ENCODE results near the gene NCAPG.

NCAPG gene

DNA sequence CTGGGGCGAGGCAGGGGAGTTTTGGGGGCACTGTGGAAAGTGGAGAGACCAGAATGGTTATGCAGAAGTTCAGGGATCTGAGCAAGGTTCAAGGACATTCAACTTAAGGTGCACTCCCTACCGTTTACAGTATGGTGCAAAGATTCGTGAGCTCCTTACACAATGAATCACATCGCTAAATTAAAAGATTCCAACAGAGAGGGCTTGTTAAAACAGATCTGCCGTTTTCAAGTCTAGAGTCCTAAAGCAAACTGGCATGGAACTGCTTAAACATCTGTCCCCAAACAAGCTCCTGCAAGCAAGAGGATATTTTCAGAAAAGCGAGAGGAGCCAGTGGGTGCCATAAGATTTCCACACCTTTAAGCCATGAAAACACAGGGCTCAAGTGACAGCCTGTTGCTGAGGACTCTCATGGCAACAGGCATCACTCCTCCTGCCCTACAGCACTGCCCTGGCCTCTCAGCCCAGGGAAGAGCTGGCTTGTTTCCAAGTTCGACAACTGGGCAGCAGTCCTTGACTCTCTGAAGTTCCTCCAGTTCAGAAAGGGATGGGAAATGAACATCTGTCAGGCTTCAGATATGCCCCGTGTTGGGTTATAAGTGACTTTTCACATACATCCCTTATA is 39.4 kb upstream of the NCAPG start:
- POLR2A ChIA-PET = no interaction called here
- TF ChIP-seq CTBP1 (IDR thresholded peaks at IDR 0.05; ENCODE audit: borderline replicate concordance) (no peak), SUZ12 (IDR thresholded peaks at IDR 0.05) (no peak), SP1 (IDR thresholded peaks at IDR 0.05) (no peak), NFRKB (IDR thresholded peaks at IDR 0.05) (no peak), FOXA1 (IDR thresholded peaks at IDR 0.05) (no peak), L3MBTL2 (conservative IDR thresholded peaks at IDR 0.05) (no peak), LEF1 (IDR thresholded peaks at IDR 0.05; ENCODE audit: borderline replicate concordance) (no peak), BHLHE40 (IDR thresholded peaks at IDR 0.05; ENCODE audit: borderline replicate concordance) (no peak), FOXM1 (IDR thresholded peaks at IDR 0.05; ENCODE audit: borderline replicate concordance) (no peak), ZNF384 (IDR thresholded peaks at IDR 0.05) (no peak), ELF4 (IDR thresholded peaks at IDR 0.05) (no peak), ARNT (IDR thresholded peaks at IDR 0.05) (no peak), TARDBP (IDR thresholded peaks at IDR 0.05) (no peak), FOXK2 (IDR thresholded peaks at IDR 0.05) (no peak), HDGF (IDR thresholded peaks at IDR 0.05; ENCODE audit: borderline replicate concordance) (no peak)
- TF ChIP-seq, protein P1, sequence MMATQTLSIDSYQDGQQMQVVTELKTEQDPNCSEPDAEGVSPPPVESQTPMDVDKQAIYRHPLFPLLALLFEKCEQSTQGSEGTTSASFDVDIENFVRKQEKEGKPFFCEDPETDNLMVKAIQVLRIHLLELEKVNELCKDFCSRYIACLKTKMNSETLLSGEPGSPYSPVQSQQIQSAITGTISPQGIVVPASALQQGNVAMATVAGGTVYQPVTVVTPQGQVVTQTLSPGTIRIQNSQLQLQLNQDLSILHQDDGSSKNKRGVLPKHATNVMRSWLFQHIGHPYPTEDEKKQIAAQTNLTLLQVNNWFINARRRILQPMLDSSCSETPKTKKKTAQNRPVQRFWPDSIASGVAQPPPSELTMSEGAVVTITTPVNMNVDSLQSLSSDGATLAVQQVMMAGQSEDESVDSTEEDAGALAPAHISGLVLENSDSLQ (IDR thresholded peaks at IDR 0.05) = no peak
- DNase-seq (ENCODE audit: extremely low spot score) = no peak
- CTCF ChIA-PET = interaction anchor here (0.5 kb wide), 1 partner anchor 15 kb away, joined by 4 read pairs; no protein-coding TSS in a partner anchor

DNA sequence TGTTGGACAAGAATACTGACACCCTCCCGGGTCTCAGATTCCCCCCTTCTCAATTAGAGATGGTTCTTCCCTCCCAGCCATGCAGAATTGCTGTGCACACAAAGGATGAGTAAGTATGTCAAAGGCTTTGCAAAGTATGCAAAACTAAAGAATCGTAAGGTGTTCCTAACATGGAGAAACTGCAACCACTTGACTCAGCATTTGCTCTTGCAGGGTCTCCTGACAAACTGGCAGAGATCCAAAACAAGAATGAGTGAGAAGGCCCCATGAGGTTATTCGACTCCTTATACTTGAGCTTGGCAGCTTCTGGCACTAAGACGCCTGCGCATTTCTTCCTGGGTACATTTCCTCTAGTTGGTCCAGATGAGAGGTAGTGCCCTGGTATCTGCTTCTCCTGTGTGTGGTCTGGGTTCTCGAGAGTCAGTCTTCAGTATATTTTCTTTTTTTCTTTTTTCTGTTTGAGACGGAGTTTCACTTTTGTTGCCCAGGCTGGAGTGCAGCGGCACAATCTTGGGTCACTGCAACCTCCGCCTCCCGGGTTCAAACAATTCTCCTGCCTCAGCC is 37.6 kb upstream of the NCAPG start:
- TF ChIP-seq L3MBTL2 (conservative IDR thresholded peaks at IDR 0.05) (no peak), SP1 (IDR thresholded peaks at IDR 0.05) (no peak), SUZ12 (IDR thresholded peaks at IDR 0.05) (no peak), HDGF (IDR thresholded peaks at IDR 0.05; ENCODE audit: borderline replicate concordance) (no peak), ELF4 (IDR thresholded peaks at IDR 0.05) (no peak), FOXA1 (IDR thresholded peaks at IDR 0.05) (no peak), ARNT (IDR thresholded peaks at IDR 0.05) (no peak), TARDBP (IDR thresholded peaks at IDR 0.05) (no peak)
- no peak for DNase-seq (ENCODE audit: extremely low spot score)
- POLR2A ChIA-PET = no interaction called here
- CTCF ChIA-PET = no interaction called here

DNA sequence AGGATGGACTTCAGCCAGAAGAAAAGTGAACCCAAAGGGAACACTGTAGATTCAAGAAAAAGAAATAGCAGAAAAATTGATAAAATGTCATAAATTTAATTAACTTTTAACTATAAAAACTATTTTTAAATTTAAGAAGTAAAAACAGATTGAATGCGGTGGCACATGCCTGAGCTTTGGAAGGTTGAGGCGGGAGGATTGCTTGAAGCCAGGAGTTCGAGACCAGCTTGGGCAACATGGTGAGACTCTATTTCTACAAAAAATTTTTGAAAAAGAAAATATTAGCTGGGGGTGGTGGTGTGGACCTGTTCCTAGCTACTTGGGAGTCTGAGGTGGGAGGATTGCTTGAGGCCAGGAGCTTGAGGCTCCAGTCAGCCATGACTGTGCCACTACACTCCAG is 32.3 kb upstream of the NCAPG start:
- no peak for DNase-seq (ENCODE audit: extremely low spot score)
- ChIA-PET CTCF (no interaction called here), POLR2A (no interaction called here)
- TF ChIP-seq CTBP1 (IDR thresholded peaks at IDR 0.05; ENCODE audit: borderline replicate concordance) = no peak
- TF ChIP-seq FOXA1 (IDR thresholded peaks at IDR 0.05) = no peak
- no peak for TF ChIP-seq SP1 (IDR thresholded peaks at IDR 0.05)
- TF ChIP-seq ZNF384 (IDR thresholded peaks at IDR 0.05) = no peak
- no peak for TF ChIP-seq TARDBP (IDR thresholded peaks at IDR 0.05)
- TF ChIP-seq LEF1 (IDR thresholded peaks at IDR 0.05; ENCODE audit: borderline replicate concordance) = no peak
- TF ChIP-seq NFRKB (IDR thresholded peaks at IDR 0.05) = no peak
- no peak for TF ChIP-seq ARNT (IDR thresholded peaks at IDR 0.05)
- TF ChIP-seq FOXM1 (IDR thresholded peaks at IDR 0.05; ENCODE audit: borderline replicate concordance) = no peak
- no peak for TF ChIP-seq ELF4 (IDR thresholded peaks at IDR 0.05)
- TF ChIP-seq, protein P1 (IDR thresholded peaks at IDR 0.05) = no peak
- TF ChIP-seq HDGF (IDR thresholded peaks at IDR 0.05; ENCODE audit: borderline replicate concordance) = no peak
- no peak for TF ChIP-seq SUZ12 (IDR thresholded peaks at IDR 0.05)

DNA sequence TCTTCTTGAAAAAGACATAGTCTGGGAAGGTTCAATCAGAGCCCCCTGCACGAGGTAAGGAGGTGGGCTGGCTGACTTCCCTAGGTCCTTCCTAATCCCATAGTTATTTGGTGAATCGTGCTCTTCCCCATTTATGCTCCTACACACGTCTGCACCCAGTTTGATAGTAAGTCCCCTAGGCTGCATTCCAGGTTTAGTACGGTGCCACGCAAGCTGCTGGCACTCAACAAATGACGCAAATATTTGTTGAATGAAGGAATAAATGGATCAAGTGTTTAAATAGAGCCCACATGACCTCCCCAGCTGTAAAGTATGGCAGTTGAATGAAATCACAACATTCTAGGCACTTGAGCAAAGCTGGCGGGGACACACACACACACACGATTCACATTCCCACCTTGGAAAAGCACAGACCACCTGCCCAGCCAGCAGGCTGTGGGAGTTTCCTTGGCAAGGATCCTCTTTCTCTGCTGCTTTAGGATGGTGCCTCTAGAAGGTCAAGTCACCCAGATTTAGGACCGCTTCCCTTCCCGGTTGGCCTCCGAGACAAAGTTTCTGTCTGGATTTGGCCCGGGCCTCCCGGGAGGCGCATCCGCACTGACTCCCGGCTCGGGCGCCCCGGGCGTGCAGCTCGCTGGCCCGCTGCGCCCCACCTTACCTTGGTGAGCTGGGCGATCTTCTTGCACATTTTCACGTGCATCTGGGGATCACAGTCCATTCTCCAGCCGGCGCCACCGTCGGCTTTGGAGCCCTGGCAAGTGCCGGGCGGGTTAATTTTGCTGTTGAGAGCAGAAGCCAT is 30.1 kb upstream of the NCAPG start:
- ChIA-PET CTCF (no interaction called here), POLR2A (no interaction called here)
- no peak for DNase-seq (ENCODE audit: extremely low spot score)

DNA sequence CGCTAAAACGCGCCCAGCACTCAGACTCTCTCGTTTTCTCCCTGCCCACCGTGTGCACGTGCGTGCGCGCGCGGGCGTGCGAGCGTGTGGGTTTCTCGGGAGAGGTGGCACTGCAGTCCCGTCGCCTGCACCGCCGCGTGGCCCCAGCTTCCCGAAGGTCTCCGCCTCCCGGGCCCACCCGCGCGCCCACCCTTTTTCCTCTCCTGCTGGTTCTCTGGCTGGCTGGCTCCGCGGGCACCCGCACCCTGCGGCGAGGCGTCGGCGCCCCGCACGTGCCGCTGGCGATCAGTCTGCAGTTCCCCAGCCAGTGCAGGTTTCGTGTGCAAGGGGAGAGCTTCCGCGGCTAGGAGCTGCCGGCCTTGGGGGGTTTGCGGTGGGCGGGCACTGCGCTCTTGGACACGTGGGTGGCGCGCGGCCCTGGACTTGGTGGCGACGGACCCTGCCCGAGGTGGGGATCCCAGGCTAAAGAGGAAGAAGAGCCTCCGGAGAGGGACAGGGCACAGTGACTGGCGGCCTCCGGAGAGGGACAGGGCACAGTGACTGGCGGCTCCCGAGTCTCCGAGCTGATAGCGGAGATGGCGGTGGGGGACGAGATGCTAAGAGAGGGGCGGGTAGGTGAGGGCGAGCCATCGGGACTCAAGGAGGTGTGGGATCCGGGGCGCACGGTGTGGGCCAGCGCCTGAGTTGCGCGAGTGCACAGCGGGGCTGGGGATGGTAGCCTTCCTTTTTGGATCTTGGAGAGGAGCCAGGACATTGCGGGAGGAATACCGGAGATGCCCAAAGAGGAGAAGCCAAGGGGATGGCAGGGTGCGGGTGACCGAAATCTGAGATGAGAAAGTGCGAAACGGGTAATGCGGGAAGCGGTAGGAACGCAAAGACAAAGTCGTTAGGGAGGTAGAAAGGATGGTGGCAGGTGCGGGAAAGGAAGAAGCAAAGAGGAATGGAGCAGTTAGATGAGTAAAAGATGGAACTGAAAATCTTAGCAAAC is 29.2 kb upstream of the NCAPG start, which contains the start of gene FAM184B:
Gene FAM184B (minus strand): TSS at position 322 of the 988 bp plus-strand sequence. CDS start 322 bp downstream, outside the sequence.
- no peak for TF ChIP-seq SUZ12 (IDR thresholded peaks at IDR 0.05)
- DNase-seq (ENCODE audit: extremely low spot score) = no peak
- CTCF ChIA-PET = no interaction called here
- POLR2A ChIA-PET = no interaction called here

More for the DNA sequence above, 30.1 kb upstream of the NCAPG start:
- TF ChIP-seq HDGF (IDR thresholded peaks at IDR 0.05; ENCODE audit: borderline replicate concordance) = no peak
- no peak for TF ChIP-seq SUZ12 (IDR thresholded peaks at IDR 0.05)
- TF ChIP-seq BHLHE40 (IDR thresholded peaks at IDR 0.05; ENCODE audit: borderline replicate concordance) = no peak
- TF ChIP-seq ELF4 (IDR thresholded peaks at IDR 0.05) = no peak
- TF ChIP-seq CTBP1 (IDR thresholded peaks at IDR 0.05; ENCODE audit: borderline replicate concordance) = no peak
- no peak for TF ChIP-seq ZNF384 (IDR thresholded peaks at IDR 0.05)
- no peak for TF ChIP-seq NFRKB (IDR thresholded peaks at IDR 0.05)

DNA sequence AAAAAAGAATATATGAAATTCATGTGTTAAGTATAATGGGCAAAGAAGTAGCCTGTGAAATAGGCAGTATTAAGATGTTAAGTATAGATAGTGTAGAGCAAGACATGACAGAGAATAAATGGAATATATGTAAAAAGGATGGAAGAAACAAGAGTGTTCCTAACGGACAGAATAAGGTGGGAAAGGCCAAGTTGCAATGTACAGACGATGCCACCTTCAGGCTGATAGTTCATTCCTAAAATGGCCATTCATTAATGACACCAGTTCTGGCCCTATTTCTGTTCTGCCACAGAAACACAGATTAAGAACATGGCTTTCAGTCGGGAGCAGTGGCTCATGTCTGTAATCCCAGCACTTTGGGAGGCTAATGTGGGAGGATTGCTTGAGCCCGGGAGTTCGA is 24.9 kb upstream of the NCAPG start:
- POLR2A ChIA-PET = no interaction called here
- CTCF ChIA-PET = interaction anchor here (0.7 kb wide), 1 partner anchor 1755 kb away, joined by 3 read pairs; no protein-coding TSS in a partner anchor

More for the DNA sequence above, 24.9 kb upstream of the NCAPG start:
- no peak for DNase-seq (ENCODE audit: extremely low spot score)
- TF ChIP-seq LEF1 (IDR thresholded peaks at IDR 0.05; ENCODE audit: borderline replicate concordance) (no peak), BHLHE40 (IDR thresholded peaks at IDR 0.05; ENCODE audit: borderline replicate concordance) (no peak), ARNT (IDR thresholded peaks at IDR 0.05) (no peak), FOXA1 (IDR thresholded peaks at IDR 0.05) (no peak), SP1 (IDR thresholded peaks at IDR 0.05) (no peak), TARDBP (IDR thresholded peaks at IDR 0.05) (no peak), CTBP1 (IDR thresholded peaks at IDR 0.05; ENCODE audit: borderline replicate concordance) (no peak), L3MBTL2 (conservative IDR thresholded peaks at IDR 0.05) (no peak), ELF4 (IDR thresholded peaks at IDR 0.05) (no peak), NFRKB (IDR thresholded peaks at IDR 0.05) (no peak), ZNF384 (IDR thresholded peaks at IDR 0.05) (no peak), FOXK2 (IDR thresholded peaks at IDR 0.05) (no peak), SUZ12 (IDR thresholded peaks at IDR 0.05) (no peak), HDGF (IDR thresholded peaks at IDR 0.05; ENCODE audit: borderline replicate concordance) (no peak), FOXM1 (IDR thresholded peaks at IDR 0.05; ENCODE audit: borderline replicate concordance) (no peak)
- TF ChIP-seq, protein P1 (IDR thresholded peaks at IDR 0.05) = no peak

Measured in HEK293T (cell line).